ENCODE measurements around the gene KRT35. TPM values are rescaled to one million over a fixed set of nuclear protein-coding genes. Genes with fewer than 3 reads are reported as not detected.
A peak's percentile ranks its signal among the peaks of the same experiment; 100 is the strongest.

The KRT35 gene
- total and polyA plus RNA-seq, 2 experiments from 2014 or later = not detected

DNA sequence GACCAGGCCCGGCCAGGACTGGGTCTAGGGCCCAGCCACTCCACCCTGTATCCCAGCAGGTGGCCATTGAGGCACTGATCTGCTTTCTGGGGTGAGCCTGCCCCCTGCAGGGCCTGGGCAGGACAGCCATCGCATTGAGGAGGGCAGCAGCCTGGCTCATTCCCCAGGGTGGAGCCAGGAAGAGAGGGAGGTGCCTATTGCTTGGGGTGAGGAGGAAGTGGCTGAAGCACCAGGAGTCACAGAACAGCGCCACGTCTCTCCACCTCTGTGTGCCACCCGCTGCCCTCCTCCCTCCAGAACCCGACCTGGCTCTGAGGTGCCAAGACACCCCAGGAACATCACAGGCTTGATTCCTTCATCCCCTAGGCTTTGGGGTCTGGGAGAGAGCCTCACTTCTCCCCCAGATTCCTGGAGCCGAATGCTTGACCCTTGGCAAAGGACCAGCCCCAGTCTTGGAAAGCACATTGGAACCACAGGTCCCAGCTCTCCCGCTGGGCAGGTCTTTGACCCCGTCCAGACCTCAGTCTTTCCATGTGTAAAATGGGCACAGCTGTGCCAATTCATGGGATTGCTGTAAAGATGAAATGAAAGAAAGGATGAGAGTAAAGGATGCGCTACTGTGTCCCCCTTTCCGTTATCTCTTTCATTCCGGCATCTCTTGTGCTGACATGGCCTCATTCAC, 16.0 kb upstream of the KRT35 start:
- H3K36me3 Mint-ChIP-seq (ENCODE audit: low read depth) = no peaks in the 10 kb centered on the region
- H3K4me2 ChIP-seq = no peak overlapping the region
- H3K36me3 ChIP-seq (ENCODE audit: insufficient read depth) = no peaks in the 10 kb centered on the region
- no peak overlapping the region for H2AFZ ChIP-seq
- H3F3A ChIP-seq (replicated peaks; ENCODE audit: low read depth) = no peaks in the 10 kb centered on the region
- H3K27ac ChIP-seq (ENCODE audit: low read depth) = no peak overlapping the region
- no peaks in the 10 kb centered on the region for H4K20me1 ChIP-seq (replicated peaks; ENCODE audit: insufficient read depth)
- no peaks in the 10 kb centered on the region for H3K79me2 ChIP-seq (replicated peaks; ENCODE audit: insufficient read depth)
- DNase-seq (ENCODE audit: low spot score) (peak; percentile 86), ATAC-seq (peak; percentile 90)
- H3K4me3 Mint-ChIP-seq = no peak overlapping the region
- peaks cover 12% of the 10 kb centered on the region for H3K4me1 ChIP-seq (ENCODE audit: insufficient read depth)
- H3K4me3 ChIP-seq = no peak overlapping the region
- no peaks in the 10 kb centered on the region; the same call in 1 of the 2 replicates for H3K9me2 ChIP-seq (ENCODE audit: insufficient read depth)
- TF ChIP-seq, protein P1, sequence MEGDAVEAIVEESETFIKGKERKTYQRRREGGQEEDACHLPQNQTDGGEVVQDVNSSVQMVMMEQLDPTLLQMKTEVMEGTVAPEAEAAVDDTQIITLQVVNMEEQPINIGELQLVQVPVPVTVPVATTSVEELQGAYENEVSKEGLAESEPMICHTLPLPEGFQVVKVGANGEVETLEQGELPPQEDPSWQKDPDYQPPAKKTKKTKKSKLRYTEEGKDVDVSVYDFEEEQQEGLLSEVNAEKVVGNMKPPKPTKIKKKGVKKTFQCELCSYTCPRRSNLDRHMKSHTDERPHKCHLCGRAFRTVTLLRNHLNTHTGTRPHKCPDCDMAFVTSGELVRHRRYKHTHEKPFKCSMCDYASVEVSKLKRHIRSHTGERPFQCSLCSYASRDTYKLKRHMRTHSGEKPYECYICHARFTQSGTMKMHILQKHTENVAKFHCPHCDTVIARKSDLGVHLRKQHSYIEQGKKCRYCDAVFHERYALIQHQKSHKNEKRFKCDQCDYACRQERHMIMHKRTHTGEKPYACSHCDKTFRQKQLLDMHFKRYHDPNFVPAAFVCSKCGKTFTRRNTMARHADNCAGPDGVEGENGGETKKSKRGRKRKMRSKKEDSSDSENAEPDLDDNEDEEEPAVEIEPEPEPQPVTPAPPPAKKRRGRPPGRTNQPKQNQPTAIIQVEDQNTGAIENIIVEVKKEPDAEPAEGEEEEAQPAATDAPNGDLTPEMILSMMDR (conservative IDR thresholded peaks at IDR 0.05; ENCODE audit: low read depth in 2 of 2) = peak; percentile 70 to 91
- no peak for TF ChIP-seq EZH2 (IDR thresholded peaks at IDR 0.05; ENCODE audit: low read depth, unreplicated experiment)
- TF ChIP-seq, protein P2, sequence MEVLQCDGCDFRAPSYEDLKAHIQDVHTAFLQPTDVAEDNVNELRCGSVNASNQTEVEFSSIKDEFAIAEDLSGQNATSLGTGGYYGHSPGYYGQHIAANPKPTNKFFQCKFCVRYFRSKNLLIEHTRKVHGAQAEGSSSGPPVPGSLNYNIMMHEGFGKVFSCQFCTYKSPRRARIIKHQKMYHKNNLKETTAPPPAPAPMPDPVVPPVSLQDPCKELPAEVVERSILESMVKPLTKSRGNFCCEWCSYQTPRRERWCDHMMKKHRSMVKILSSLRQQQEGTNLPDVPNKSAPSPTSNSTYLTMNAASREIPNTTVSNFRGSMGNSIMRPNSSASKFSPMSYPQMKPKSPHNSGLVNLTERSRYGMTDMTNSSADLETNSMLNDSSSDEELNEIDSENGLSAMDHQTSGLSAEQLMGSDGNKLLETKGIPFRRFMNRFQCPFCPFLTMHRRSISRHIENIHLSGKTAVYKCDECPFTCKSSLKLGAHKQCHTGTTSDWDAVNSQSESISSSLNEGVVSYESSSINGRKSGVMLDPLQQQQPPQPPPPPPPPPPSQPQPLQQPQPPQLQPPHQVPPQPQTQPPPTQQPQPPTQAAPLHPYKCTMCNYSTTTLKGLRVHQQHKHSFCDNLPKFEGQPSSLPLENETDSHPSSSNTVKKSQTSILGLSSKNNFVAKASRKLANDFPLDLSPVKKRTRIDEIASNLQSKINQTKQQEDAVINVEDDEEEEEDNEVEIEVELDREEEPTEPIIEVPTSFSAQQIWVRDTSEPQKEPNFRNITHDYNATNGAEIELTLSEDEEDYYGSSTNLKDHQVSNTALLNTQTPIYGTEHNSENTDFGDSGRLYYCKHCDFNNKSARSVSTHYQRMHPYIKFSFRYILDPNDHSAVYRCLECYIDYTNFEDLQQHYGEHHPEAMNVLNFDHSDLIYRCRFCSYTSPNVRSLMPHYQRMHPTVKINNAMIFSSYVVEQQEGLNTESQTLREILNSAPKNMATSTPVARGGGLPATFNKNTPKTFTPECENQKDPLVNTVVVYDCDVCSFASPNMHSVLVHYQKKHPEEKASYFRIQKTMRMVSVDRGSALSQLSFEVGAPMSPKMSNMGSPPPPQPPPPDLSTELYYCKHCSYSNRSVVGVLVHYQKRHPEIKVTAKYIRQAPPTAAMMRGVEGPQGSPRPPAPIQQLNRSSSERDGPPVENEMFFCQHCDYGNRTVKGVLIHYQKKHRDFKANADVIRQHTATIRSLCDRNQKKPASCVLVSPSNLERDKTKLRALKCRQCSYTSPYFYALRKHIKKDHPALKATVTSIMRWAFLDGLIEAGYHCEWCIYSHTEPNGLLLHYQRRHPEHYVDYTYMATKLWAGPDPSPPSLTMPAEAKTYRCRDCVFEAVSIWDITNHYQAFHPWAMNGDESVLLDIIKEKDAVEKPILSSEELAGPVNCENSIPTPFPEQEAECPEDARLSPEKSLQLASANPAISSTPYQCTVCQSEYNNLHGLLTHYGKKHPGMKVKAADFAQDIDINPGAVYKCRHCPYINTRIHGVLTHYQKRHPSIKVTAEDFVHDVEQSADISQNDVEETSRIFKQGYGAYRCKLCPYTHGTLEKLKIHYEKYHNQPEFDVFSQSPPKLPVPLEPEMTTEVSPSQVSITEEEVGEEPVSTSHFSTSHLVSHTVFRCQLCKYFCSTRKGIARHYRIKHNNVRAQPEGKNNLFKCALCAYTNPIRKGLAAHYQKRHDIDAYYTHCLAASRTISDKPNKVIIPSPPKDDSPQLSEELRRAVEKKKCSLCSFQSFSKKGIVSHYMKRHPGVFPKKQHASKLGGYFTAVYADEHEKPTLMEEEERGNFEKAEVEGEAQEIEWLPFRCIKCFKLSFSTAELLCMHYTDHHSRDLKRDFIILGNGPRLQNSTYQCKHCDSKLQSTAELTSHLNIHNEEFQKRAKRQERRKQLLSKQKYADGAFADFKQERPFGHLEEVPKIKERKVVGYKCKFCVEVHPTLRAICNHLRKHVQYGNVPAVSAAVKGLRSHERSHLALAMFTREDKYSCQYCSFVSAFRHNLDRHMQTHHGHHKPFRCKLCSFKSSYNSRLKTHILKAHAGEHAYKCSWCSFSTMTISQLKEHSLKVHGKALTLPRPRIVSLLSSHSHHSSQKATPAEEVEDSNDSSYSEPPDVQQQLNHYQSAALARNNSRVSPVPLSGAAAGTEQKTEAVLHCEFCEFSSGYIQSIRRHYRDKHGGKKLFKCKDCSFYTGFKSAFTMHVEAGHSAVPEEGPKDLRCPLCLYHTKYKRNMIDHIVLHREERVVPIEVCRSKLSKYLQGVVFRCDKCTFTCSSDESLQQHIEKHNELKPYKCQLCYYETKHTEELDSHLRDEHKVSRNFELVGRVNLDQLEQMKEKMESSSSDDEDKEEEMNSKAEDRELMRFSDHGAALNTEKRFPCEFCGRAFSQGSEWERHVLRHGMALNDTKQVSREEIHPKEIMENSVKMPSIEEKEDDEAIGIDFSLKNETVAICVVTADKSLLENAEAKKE (CRISPR knock-in tag; IDR thresholded peaks at IDR 0.05) = no peak
- no peak overlapping the region for H3K27ac Mint-ChIP-seq
- H3K27me3 Mint-ChIP-seq (ENCODE audit: insufficient read depth, low read depth, poor library complexity) = peaks cover 4% of the 10 kb centered on the region
- peaks cover 26% of the 10 kb centered on the region for H3K4me1 Mint-ChIP-seq
- no peaks in the 10 kb centered on the region for H3K27me3 ChIP-seq (ENCODE audit: insufficient read depth)
- no peaks in the 10 kb centered on the region for H3K9me3 Mint-ChIP-seq

Data from GM23338 (cell line).